GM23338 (cell line): Measurements from ENCODE around the gene TSPEAR. TPM values are rescaled to one million over a fixed set of nuclear protein-coding genes. Genes with fewer than 3 reads are reported as not detected.

Experiments used
- ATAC-seq: fragments of 200-7000 bp; cut with Tn5 transposase; 3 replicates; pipeline ENCODE4 v1.9.1; 2020
- DNase-seq: peaks from one replicate; pipeline ENCODE4 v3.0.0-alpha.2; 2015; ENCODE audit warnings: low spot score
- H2AFZ ChIP-seq: fragments of 200-600 bp; sonication (generic); 2 replicates; pipeline ENCODE4 v1.8.0; 2016; ENCODE audit warnings: antibody characterized with exemption, mild to moderate bottlenecking, moderate library complexity
- H3F3A ChIP-seq: fragments of 200-600 bp; sonication (generic); replicated peaks from 2 replicates; pipeline ENCODE4 v1.8.0; 2017; ENCODE audit warnings: antibody characterized with exemption, mixed run types, low read depth
- H3K27ac ChIP-seq: fragments of 200-600 bp; sonication (generic); 2 replicates; pipeline ENCODE4 v1.6.1; 2016; ENCODE audit warnings: low read depth
- H3K27me3 ChIP-seq: fragments of 200-600 bp; sonication (generic); 2 replicates; pipeline ENCODE4 v1.8.0; 2016; ENCODE audit warnings: mild to moderate bottlenecking, mixed run types, moderate library complexity; ENCODE audit not compliant: insufficient read depth
- H3K36me3 ChIP-seq: fragments of 200-600 bp; sonication (generic); 2 replicates; pipeline ENCODE4 v1.8.0; 2016; ENCODE audit warnings: mild to moderate bottlenecking; ENCODE audit not compliant: insufficient read depth
- H3K4me1 ChIP-seq: fragments of 200-600 bp; sonication (generic); 2 replicates; pipeline ENCODE4 v1.8.0; 2016; ENCODE audit warnings: mild to moderate bottlenecking, moderate library complexity; ENCODE audit not compliant: insufficient read depth
- H3K4me2 ChIP-seq: fragments of 200-600 bp; sonication (generic); 2 replicates; pipeline ENCODE4 v1.7.1; 2017; ENCODE audit warnings: mixed run types
- H3K4me3 ChIP-seq: fragments of 200-600 bp; sonication (generic); 2 replicates; pipeline ENCODE4 v1.6.1; 2016; ENCODE audit warnings: mixed run types
- H3K79me2 ChIP-seq: fragments of 200-600 bp; sonication (generic); replicated peaks from 2 replicates; pipeline ENCODE4 v1.8.0; 2017; ENCODE audit warnings: mild to moderate bottlenecking; ENCODE audit not compliant: insufficient read depth
- H3K9me2 ChIP-seq: fragments of 200-600 bp; sonication (generic); 2 replicates; pipeline ENCODE4 v1.8.0; 2017; ENCODE audit not compliant: insufficient read depth
- H4K20me1 ChIP-seq: fragments of 200-600 bp; sonication (generic); replicated peaks from 2 replicates; pipeline ENCODE4 v1.8.0; 2017; ENCODE audit warnings: mild to moderate bottlenecking; ENCODE audit not compliant: insufficient read depth
- H3K27ac Mint-ChIP-seq: 2 replicates; pipeline ENCODE4 v1.8.0; 2020; ENCODE audit warnings: inconsistent platforms, mild to moderate bottlenecking, moderate library complexity, mixed read lengths
- H3K27me3 Mint-ChIP-seq: 3 replicates; pipeline ENCODE4 v1.8.0; 2022; ENCODE audit warnings: low read depth, mild to moderate bottlenecking, moderate library complexity, mixed read lengths, inconsistent platforms; ENCODE audit not compliant: insufficient read depth, poor library complexity
- H3K36me3 Mint-ChIP-seq: 3 replicates; pipeline ENCODE4 v1.8.0; 2021; ENCODE audit warnings: low read depth, mild to moderate bottlenecking, inconsistent platforms, moderate library complexity, mixed read lengths
- H3K4me1 Mint-ChIP-seq: 3 replicates; pipeline ENCODE4 v1.8.0; 2020; ENCODE audit warnings: mild to moderate bottlenecking, inconsistent platforms, mixed read lengths
- H3K4me3 Mint-ChIP-seq: 3 replicates; pipeline ENCODE4 v1.8.0; 2021; ENCODE audit warnings: moderate library complexity, mild to moderate bottlenecking, inconsistent platforms, mixed read lengths
- H3K9me3 Mint-ChIP-seq: 3 replicates; pipeline ENCODE4 v1.8.0; 2020; ENCODE audit warnings: moderate library complexity, mild to moderate bottlenecking, inconsistent platforms, mixed read lengths
- CREB1 ChIP-seq: fragments of 250-450 bp; sonication (Bioruptor Pico); IDR thresholded peaks from 2 replicates; pipeline ENCODE4 v1.5.0; 2020; ENCODE audit warnings: low read depth, mild to moderate bottlenecking, moderate library complexity
- CTCF ChIP-seq, 2 experiments: fragments of 200-600 bp in 1 of 2; sonication (generic) in 1 of 2; conservative IDR thresholded peaks; 2 replicates each; pipeline versions ENCODE4 v1.5.1 to v1.6.1; 2016 to 2017; ENCODE audit warnings: antibody characterized with exemption in 2 of 2, low read depth in 2 of 2, mild to moderate bottlenecking in 2 of 2, moderate library complexity in 1 of 2
- ETS1 ChIP-seq: IDR thresholded peaks from 2 replicates; pipeline ENCODE4 v1.6.1; 2016; ENCODE audit warnings: antibody characterized with exemption
- EZH2 ChIP-seq: fragments of 200-600 bp; sonication (generic); IDR thresholded peaks from one replicate; pipeline ENCODE4 v1.8.0; 2017; ENCODE audit warnings: antibody characterized with exemption, mild to moderate bottlenecking, low read depth; ENCODE audit not compliant: unreplicated experiment
- EZH2phosphoT487 ChIP-seq: fragments of 200-600 bp; sonication (generic); IDR thresholded peaks from one replicate; pipeline ENCODE4 v1.8.1; 2018; ENCODE audit warnings: antibody characterized with exemption; ENCODE audit not compliant: unreplicated experiment
- JUNB ChIP-seq: IDR thresholded peaks from one replicate; pipeline ENCODE4 v1.6.1; 2016; ENCODE audit warnings: antibody characterized with exemption; ENCODE audit not compliant: unreplicated experiment
- NANOG ChIP-seq: IDR thresholded peaks from 2 replicates; pipeline ENCODE4 v1.6.1; 2016; ENCODE audit warnings: antibody characterized with exemption, borderline replicate concordance
- POLR2AphosphoS5 ChIP-seq: IDR thresholded peaks from 2 replicates; pipeline ENCODE4 v1.6.1; 2016; ENCODE audit warnings: antibody characterized with exemption, low read depth
- STAT1 ChIP-seq: IDR thresholded peaks from one replicate; pipeline ENCODE4 v1.6.1; 2016; ENCODE audit warnings: antibody characterized with exemption; ENCODE audit not compliant: unreplicated experiment
- ZNF114 ChIP-seq: fragments of 250-450 bp; sonication (Bioruptor Pico); IDR thresholded peaks from 2 replicates; pipeline ENCODE4 v1.5.0; 2020; ENCODE audit warnings: mild to moderate bottlenecking, moderate library complexity
- ZNF462 ChIP-seq: fragments of 250-450 bp; sonication (Bioruptor Pico); IDR thresholded peaks from 2 replicates; pipeline ENCODE4 v1.5.0; 2020; ENCODE audit warnings: mild to moderate bottlenecking, moderate library complexity
- polyA plus RNA-seq: library from polyadenylated mRNA; unstranded; fragments of >200 nt; fragmentation: Nextera tagmentation; extraction: Ambion mirVana; gene quantifications from 2 replicates; pipeline ENCODE4 v1.2.1, GENCODE V29; 2016
- total RNA-seq: library from RNA; depleted of rRNA; stranded (reverse); fragments of >200 nt; shearing (Covaris generic); gene quantifications from 2 replicates; pipeline ENCODE4 v1.2.3, GENCODE V29; 2014

Gene TSPEAR
- total and polyA plus RNA-seq, 2 experiments from 2014 or later: 0.35 to 0.92 TPM

GRCh38 chr21:44502171-44502958 lies 209.0 kb downstream of the TSPEAR start (continued):
- TF ChIP-seq CTCF (conservative IDR thresholded peaks at IDR 0.05; ENCODE audit: low read depth in 2 of 2) (no peak), ETS1 (no peak), POLR2AphosphoS5 (no peak), CREB1 (CRISPR knock-in tag) (no peak), JUNB (no peak), NANOG (no peak)

- H3K4me3 ChIP-seq: no peak overlapping the region
- Mint-ChIP-seq H3K36me3 (peaks cover 3% of the 10 kb centered on the region), H3K4me3 (no peak overlapping the region), H3K27ac (no peak overlapping the region), H3K27me3 (peaks cover 8% of the 10 kb centered on the region), H3K9me3 (peaks cover 4% of the 10 kb centered on the region), H3K4me1 (peaks cover 24% of the 10 kb centered on the region)
- no peaks in the 10 kb centered on the region for H3F3A ChIP-seq
- H4K20me1 ChIP-seq: peaks cover 5% of the 10 kb centered on the region; the same call in 1 of the 2 replicates
- ATAC-seq: no peak
- H3K27ac ChIP-seq: no peak overlapping the region
- no peaks in the 10 kb centered on the region for H3K79me2 ChIP-seq
- no peaks in the 10 kb centered on the region for H3K36me3 ChIP-seq
- H2AFZ ChIP-seq: no peak overlapping the region
- no peak for DNase-seq
- H3K9me2 ChIP-seq: no peaks in the 10 kb centered on the region
- H3K27me3 ChIP-seq: no peaks in the 10 kb centered on the region
- peaks cover 6% of the 10 kb centered on the region; the same call in 1 of the 2 replicates for H3K4me1 ChIP-seq
- no peak overlapping the region for H3K4me2 ChIP-seq
- TF ChIP-seq EZH2 (no peak), CREB1 (CRISPR knock-in tag) (no peak), ETS1 (no peak), STAT1 (no peak), ZNF114 (CRISPR knock-in tag) (no peak), POLR2AphosphoS5 (no peak), ZNF462 (CRISPR knock-in tag) (no peak), CTCF (conservative IDR thresholded peaks at IDR 0.05; ENCODE audit: low read depth in 2 of 2) (no peak), EZH2phosphoT487 (no peak)
Observed at GRCh38 chr21:44500111-44500510, 211.3 kb downstream of the TSPEAR start.
